ENCODE data around the gene DLGAP1.

Gene DLGAP1

GRCh38 chr18:4236940-4237663 is 218.0 kb downstream of the DLGAP1 start:
- DNase-seq: no peak

GRCh38 chr18:4233468-4233867 is 221.6 kb downstream of the DLGAP1 start:
- DNase-seq: no peak

GRCh38 chr18:4232656-4233055 is 222.5 kb downstream of the DLGAP1 start:
- DNase-seq: no peak

- DNase-seq: no peak
These were observed 223.8 kb downstream of the DLGAP1 start for GRCh38 chr18:4231260-4231659.

- DNase-seq: no peak
These were observed 224.5 kb downstream of the DLGAP1 start for GRCh38 chr18:4230450-4231168.

GRCh38 chr18:4224031-4224704 is 230.9 kb downstream of the DLGAP1 start:
- DNase-seq: no peak

- DNase-seq: no peak
These were observed 243.8 kb downstream of the DLGAP1 start for GRCh38 chr18:4211111-4211837.

GRCh38 chr18:4208366-4208765 is 246.7 kb downstream of the DLGAP1 start:
- DNase-seq: no peak

- DNase-seq: no peak
These were observed 247.6 kb downstream of the DLGAP1 start for GRCh38 chr18:4207383-4207985.

GRCh38 chr18:4204438-4204720 is 250.7 kb downstream of the DLGAP1 start:
- no peak for DNase-seq

- no peak for DNase-seq
These were observed 251.3 kb downstream of the DLGAP1 start for GRCh38 chr18:4203568-4204437.

- DNase-seq: no peak
These were observed 254.7 kb downstream of the DLGAP1 start for GRCh38 chr18:4200399-4200798.

- DNase-seq: no peak
These were observed 256.2 kb downstream of the DLGAP1 start for GRCh38 chr18:4198956-4199355.

- no peak for DNase-seq
These were observed 258.8 kb downstream of the DLGAP1 start for GRCh38 chr18:4196351-4196750.

- no peak for DNase-seq
These were observed 262.0 kb downstream of the DLGAP1 start for GRCh38 chr18:4193086-4193485.

GRCh38 chr18:4181882-4182568 is 273.1 kb downstream of the DLGAP1 start:
- DNase-seq: no peak

- no peak for DNase-seq
These were observed 274.0 kb downstream of the DLGAP1 start for GRCh38 chr18:4181086-4181485.

GRCh38 chr18:4172196-4173100 is 282.7 kb downstream of the DLGAP1 start:
- no peak for DNase-seq

GRCh38 chr18:4157352-4157751 is 297.8 kb downstream of the DLGAP1 start:
- DNase-seq: no peak

GRCh38 chr18:4146797-4147196 is 308.3 kb downstream of the DLGAP1 start:
- DNase-seq: no peak
